Measurements from ENCODE around the gene BRSK2. TPM values are rescaled to one million over a fixed set of nuclear protein-coding genes. Genes with fewer than 3 reads are reported as not detected.

Gene BRSK2
- total RNA-seq, 1 donor from 2014 or later = 4.0 TPM

GRCh38 chr11:1360181-1360834, 29.4 kb upstream of the BRSK2 start:
- H3K36me3 Mint-ChIP-seq (ENCODE audit: low read depth, unreplicated experiment) = peaks cover 10% of the 10 kb centered on the region
- no peak overlapping the region for H3K4me3 Mint-ChIP-seq (ENCODE audit: unreplicated experiment)
- TF ChIP-seq, protein P1, sequence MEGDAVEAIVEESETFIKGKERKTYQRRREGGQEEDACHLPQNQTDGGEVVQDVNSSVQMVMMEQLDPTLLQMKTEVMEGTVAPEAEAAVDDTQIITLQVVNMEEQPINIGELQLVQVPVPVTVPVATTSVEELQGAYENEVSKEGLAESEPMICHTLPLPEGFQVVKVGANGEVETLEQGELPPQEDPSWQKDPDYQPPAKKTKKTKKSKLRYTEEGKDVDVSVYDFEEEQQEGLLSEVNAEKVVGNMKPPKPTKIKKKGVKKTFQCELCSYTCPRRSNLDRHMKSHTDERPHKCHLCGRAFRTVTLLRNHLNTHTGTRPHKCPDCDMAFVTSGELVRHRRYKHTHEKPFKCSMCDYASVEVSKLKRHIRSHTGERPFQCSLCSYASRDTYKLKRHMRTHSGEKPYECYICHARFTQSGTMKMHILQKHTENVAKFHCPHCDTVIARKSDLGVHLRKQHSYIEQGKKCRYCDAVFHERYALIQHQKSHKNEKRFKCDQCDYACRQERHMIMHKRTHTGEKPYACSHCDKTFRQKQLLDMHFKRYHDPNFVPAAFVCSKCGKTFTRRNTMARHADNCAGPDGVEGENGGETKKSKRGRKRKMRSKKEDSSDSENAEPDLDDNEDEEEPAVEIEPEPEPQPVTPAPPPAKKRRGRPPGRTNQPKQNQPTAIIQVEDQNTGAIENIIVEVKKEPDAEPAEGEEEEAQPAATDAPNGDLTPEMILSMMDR (IDR thresholded peaks at IDR 0.05; ENCODE audit: unreplicated experiment) = no peak
- H3K9me3 Mint-ChIP-seq (ENCODE audit: unreplicated experiment) = no peaks in the 10 kb centered on the region
- DNase-seq (ENCODE audit: low spot score) = no peak
- peaks cover 8% of the 10 kb centered on the region for H3K27me3 Mint-ChIP-seq (ENCODE audit: unreplicated experiment)
- no peaks in the 10 kb centered on the region for H3K4me1 Mint-ChIP-seq (ENCODE audit: unreplicated experiment)
- no peak overlapping the region for H3K27ac Mint-ChIP-seq (ENCODE audit: unreplicated experiment)

GRCh38 chr11:1360835-1361357, 28.8 kb upstream of the BRSK2 start:
- no peak overlapping the region for H3K27ac Mint-ChIP-seq (ENCODE audit: unreplicated experiment)
- H3K36me3 Mint-ChIP-seq (ENCODE audit: low read depth, unreplicated experiment) = peaks cover 10% of the 10 kb centered on the region
- peaks cover 8% of the 10 kb centered on the region for H3K27me3 Mint-ChIP-seq (ENCODE audit: unreplicated experiment)
- no peak for DNase-seq (ENCODE audit: low spot score)
- no peaks in the 10 kb centered on the region for H3K4me1 Mint-ChIP-seq (ENCODE audit: unreplicated experiment)
- TF ChIP-seq, protein P1 (IDR thresholded peaks at IDR 0.05; ENCODE audit: unreplicated experiment) = no peak
- H3K9me3 Mint-ChIP-seq (ENCODE audit: unreplicated experiment) = no peaks in the 10 kb centered on the region
- no peak overlapping the region for H3K4me3 Mint-ChIP-seq (ENCODE audit: unreplicated experiment)

DNA sequence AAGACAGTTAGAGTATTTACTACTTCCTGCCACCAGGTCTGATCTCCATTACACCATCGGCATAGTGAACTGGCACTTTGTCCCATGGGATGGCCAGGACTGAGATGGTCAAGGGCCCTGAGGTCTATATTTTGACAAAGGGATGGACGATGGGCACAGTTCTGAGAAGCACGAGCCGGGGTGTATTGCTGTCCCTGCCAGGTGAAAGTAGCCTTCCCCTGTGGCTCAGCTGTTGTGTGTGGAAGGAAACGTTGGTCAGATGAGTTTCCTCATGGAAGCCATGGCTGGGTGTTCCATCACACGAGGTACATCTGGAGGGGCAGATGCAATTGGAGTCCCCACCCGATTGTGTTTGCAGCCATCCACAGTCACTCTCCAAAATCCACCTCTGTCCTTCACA, 27.9 kb upstream of the BRSK2 start:
- TF ChIP-seq, protein P1 (IDR thresholded peaks at IDR 0.05; ENCODE audit: unreplicated experiment) = no peak
- H3K4me3 Mint-ChIP-seq (ENCODE audit: unreplicated experiment) = no peak overlapping the region

GRCh38 chr11:1367721-1368120, 22.0 kb upstream of the BRSK2 start:
- TF ChIP-seq, protein P1 (IDR thresholded peaks at IDR 0.05; ENCODE audit: unreplicated experiment) = no peak
- H3K36me3 Mint-ChIP-seq (ENCODE audit: low read depth, unreplicated experiment) = peaks cover 16% of the 10 kb centered on the region
- H3K4me1 Mint-ChIP-seq (ENCODE audit: unreplicated experiment) = no peaks in the 10 kb centered on the region
- DNase-seq (ENCODE audit: low spot score) = no peak
- H3K27ac Mint-ChIP-seq (ENCODE audit: unreplicated experiment) = no peak overlapping the region
- H3K9me3 Mint-ChIP-seq (ENCODE audit: unreplicated experiment) = peaks cover 10% of the 10 kb centered on the region
- H3K27me3 Mint-ChIP-seq (ENCODE audit: unreplicated experiment) = no peaks in the 10 kb centered on the region
- no peak overlapping the region for H3K4me3 Mint-ChIP-seq (ENCODE audit: unreplicated experiment)

More for the DNA sequence above, 27.9 kb upstream of the BRSK2 start:
- H3K4me1 Mint-ChIP-seq (ENCODE audit: unreplicated experiment) = no peaks in the 10 kb centered on the region
- peaks cover 4% of the 10 kb centered on the region for H3K9me3 Mint-ChIP-seq (ENCODE audit: unreplicated experiment)
- H3K27me3 Mint-ChIP-seq (ENCODE audit: unreplicated experiment) = peaks cover 7% of the 10 kb centered on the region
- no peak for DNase-seq (ENCODE audit: low spot score)
- H3K36me3 Mint-ChIP-seq (ENCODE audit: low read depth, unreplicated experiment) = peaks cover 12% of the 10 kb centered on the region
- H3K27ac Mint-ChIP-seq (ENCODE audit: unreplicated experiment) = no peak overlapping the region

GRCh38 chr11:1368216-1368615, 21.5 kb upstream of the BRSK2 start:
- H3K27me3 Mint-ChIP-seq (ENCODE audit: unreplicated experiment) = no peaks in the 10 kb centered on the region
- no peak for DNase-seq (ENCODE audit: low spot score)
- H3K9me3 Mint-ChIP-seq (ENCODE audit: unreplicated experiment) = peaks cover 10% of the 10 kb centered on the region

More at GRCh38 chr11:1368216-1368615, 21.5 kb upstream of the BRSK2 start:
- Mint-ChIP-seq H3K36me3 (ENCODE audit: low read depth, unreplicated experiment) (peaks cover 13% of the 10 kb centered on the region), H3K4me1 (ENCODE audit: unreplicated experiment) (no peaks in the 10 kb centered on the region), H3K4me3 (ENCODE audit: unreplicated experiment) (no peak overlapping the region), H3K27ac (ENCODE audit: unreplicated experiment) (no peak overlapping the region)
- TF ChIP-seq, protein P1 (IDR thresholded peaks at IDR 0.05; ENCODE audit: unreplicated experiment) = no peak
